SU-DHL-6 (cell line): ENCODE data around the gene LTC4S.

Experiments used
- EZH2phosphoT487 ChIP-seq: fragments of 200-600 bp; sonication (generic), shearing (Covaris generic); conservative IDR thresholded peaks from 2 replicates; pipeline ENCODE4 v1.6.1; 2018; ENCODE audit warnings: mild to moderate bottlenecking, antibody characterized with exemption, low read length, moderate library complexity, mixed read lengths
- TF ChIP-seq, protein P1 (sequence below): fragments of 200-600 bp; sonication (generic); IDR thresholded peaks from one replicate; pipeline ENCODE4 v1.5.1; 2017; ENCODE audit warnings: antibody characterized with exemption, mild to moderate bottlenecking, low read length, moderate library complexity; ENCODE audit not compliant: insufficient read depth, poor library complexity, severe bottlenecking

DNA sequence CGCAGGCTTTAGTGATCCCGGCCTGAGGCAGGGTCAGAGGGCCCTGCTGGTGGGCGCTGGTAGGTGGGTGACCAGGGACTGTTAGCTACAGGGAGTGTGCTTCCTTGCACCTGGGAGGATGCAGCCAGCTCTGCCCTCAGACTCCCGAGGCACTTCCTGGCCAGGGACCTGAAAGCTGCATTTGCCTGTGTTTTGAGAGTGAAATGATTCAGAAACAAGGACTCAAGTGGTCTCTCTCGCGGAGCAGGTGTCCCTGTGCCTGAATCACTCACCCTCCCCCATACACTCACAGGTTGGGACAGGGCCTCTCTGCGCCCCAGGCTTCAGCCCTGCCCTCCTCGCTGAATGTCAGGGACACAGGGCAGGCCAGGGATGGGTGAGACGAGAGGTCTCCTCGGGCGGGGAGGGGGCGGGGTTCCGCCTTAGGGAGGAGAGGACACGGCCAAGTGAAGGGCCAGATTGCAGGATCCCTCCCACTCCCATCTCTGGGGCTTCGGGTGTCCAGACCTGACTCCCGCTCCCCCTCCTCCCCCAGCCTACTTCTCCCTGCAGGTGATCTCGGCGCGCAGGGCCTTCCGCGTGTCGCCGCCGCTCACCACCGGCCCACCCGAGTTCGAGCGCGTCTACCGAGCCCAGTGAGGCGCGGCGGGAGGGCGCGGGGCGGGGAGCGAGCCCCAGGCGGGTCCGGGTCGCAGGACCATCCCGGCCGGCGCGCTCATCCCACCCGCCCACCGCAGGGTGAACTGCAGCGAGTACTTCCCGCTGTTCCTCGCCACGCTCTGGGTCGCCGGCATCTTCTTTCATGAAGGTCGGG is 1.5 kb downstream of the LTC4S start:
- TF ChIP-seq, protein P1, sequence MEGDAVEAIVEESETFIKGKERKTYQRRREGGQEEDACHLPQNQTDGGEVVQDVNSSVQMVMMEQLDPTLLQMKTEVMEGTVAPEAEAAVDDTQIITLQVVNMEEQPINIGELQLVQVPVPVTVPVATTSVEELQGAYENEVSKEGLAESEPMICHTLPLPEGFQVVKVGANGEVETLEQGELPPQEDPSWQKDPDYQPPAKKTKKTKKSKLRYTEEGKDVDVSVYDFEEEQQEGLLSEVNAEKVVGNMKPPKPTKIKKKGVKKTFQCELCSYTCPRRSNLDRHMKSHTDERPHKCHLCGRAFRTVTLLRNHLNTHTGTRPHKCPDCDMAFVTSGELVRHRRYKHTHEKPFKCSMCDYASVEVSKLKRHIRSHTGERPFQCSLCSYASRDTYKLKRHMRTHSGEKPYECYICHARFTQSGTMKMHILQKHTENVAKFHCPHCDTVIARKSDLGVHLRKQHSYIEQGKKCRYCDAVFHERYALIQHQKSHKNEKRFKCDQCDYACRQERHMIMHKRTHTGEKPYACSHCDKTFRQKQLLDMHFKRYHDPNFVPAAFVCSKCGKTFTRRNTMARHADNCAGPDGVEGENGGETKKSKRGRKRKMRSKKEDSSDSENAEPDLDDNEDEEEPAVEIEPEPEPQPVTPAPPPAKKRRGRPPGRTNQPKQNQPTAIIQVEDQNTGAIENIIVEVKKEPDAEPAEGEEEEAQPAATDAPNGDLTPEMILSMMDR: no peak
- no peak for TF ChIP-seq EZH2phosphoT487
